ENCODE measurements around the gene RAPGEFL1.
"Not testable (repeated sequence)": the region's sequence is repeated elsewhere in the genome, so short reads cannot be mapped to it uniquely, and the experiment has no call there.

RAPGEFL1 gene

GRCh38 chr17:40197550-40197949, 20.3 kb downstream of the RAPGEFL1 start:
- no peak for ATAC-seq (replicated peaks; ENCODE audit: extremely low read depth, poor library complexity, severe bottlenecking)
- no peak for DNase-seq (ENCODE audit: low spot score in 2 of 2)
- no peaks in the 10 kb centered on the region for H3K9me3 Mint-ChIP-seq
- H3K4me1 Mint-ChIP-seq: no peaks in the 10 kb centered on the region
- peaks cover 9% of the 10 kb centered on the region for H3K27me3 Mint-ChIP-seq
- no peak overlapping the region for H3K4me3 Mint-ChIP-seq
- H3K36me3 Mint-ChIP-seq (ENCODE audit: insufficient read depth): peaks cover 3% of the 10 kb centered on the region
- H3K27ac Mint-ChIP-seq (ENCODE audit: low read depth): no peak overlapping the region

DNA sequence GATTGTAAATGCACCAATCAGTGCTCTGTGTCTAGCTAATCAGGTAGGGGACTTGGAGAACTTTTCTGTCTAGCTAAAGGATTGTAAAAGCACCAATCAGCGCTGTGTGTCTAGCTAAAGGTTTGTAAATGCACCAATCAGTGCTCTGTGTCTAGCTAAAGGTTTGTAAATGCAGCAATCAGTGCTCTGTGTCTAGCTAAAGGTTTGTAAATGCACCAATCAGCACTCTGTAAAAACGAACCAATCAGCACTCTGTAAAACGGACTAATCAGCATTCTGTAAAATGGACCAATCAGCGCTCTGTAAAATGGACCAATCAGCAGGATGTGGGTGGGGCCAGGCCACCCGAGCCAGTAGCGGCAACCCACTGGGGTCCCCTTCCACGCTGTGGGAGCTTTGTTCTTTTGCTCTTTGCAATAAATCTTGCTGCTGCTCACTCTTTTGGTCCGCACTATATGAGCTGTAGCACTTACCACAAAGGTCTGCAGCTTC, 20.7 kb downstream of the RAPGEFL1 start:
- H3K27ac Mint-ChIP-seq (ENCODE audit: low read depth); DNase-seq (ENCODE audit: low spot score in 2 of 2); ATAC-seq (replicated peaks; ENCODE audit: extremely low read depth, poor library complexity, severe bottlenecking); H3K4me3 Mint-ChIP-seq; H3K4me1 Mint-ChIP-seq; H3K9me3 Mint-ChIP-seq; H3K36me3 Mint-ChIP-seq (ENCODE audit: insufficient read depth); H3K27me3 Mint-ChIP-seq: not testable (repeated sequence)

GRCh38 chr17:40198576-40198975, 21.3 kb downstream of the RAPGEFL1 start:
- Mint-ChIP-seq H3K27ac (ENCODE audit: low read depth) (no peak overlapping the region), H3K36me3 (ENCODE audit: insufficient read depth) (peaks cover 3% of the 10 kb centered on the region), H3K4me3 (no peak overlapping the region), H3K27me3 (peaks cover 9% of the 10 kb centered on the region), H3K4me1 (no peaks in the 10 kb centered on the region), H3K9me3 (no peaks in the 10 kb centered on the region)
- no peak for DNase-seq (ENCODE audit: low spot score in 2 of 2)
- no peak for ATAC-seq (replicated peaks; ENCODE audit: extremely low read depth, poor library complexity, severe bottlenecking)

DNA sequence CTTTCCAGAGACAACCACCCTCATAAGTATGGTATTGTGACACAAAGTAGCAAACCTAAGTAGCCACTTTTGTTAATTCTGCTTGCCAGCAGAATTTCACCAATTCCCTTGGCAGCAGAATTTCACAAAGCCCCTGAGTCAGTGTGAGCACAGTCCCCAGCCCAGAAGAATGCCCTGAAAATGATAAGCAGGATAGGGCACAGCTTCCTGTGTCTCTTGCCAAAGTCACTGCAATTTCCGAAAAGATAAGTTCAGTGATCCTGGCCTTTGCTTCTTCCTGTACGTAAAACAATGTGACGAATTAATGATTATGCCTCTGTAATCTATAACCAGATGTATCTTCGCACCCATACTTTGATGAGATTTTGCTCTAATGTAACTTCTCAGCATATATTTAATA, 25.9 kb downstream of the RAPGEFL1 start:
- Mint-ChIP-seq H3K9me3 (no peaks in the 10 kb centered on the region), H3K4me3 (no peak overlapping the region), H3K27me3 (no peaks in the 10 kb centered on the region), H3K36me3 (ENCODE audit: insufficient read depth) (no peaks in the 10 kb centered on the region), H3K4me1 (no peaks in the 10 kb centered on the region), H3K27ac (ENCODE audit: low read depth) (no peak overlapping the region)
- DNase-seq (ENCODE audit: low spot score in 2 of 2): no peak
- ATAC-seq (replicated peaks; ENCODE audit: extremely low read depth, poor library complexity, severe bottlenecking): no peak

- H3K27ac Mint-ChIP-seq (ENCODE audit: low read depth); H3K27me3 Mint-ChIP-seq; H3K36me3 Mint-ChIP-seq (ENCODE audit: insufficient read depth); H3K4me1 Mint-ChIP-seq; DNase-seq (ENCODE audit: low spot score in 2 of 2); H3K4me3 Mint-ChIP-seq; H3K9me3 Mint-ChIP-seq; ATAC-seq (replicated peaks; ENCODE audit: extremely low read depth, poor library complexity, severe bottlenecking): not testable (repeated sequence)
These were observed 28.9 kb downstream of the RAPGEFL1 start for GRCh38 chr17:40206193-40206592.

DNA sequence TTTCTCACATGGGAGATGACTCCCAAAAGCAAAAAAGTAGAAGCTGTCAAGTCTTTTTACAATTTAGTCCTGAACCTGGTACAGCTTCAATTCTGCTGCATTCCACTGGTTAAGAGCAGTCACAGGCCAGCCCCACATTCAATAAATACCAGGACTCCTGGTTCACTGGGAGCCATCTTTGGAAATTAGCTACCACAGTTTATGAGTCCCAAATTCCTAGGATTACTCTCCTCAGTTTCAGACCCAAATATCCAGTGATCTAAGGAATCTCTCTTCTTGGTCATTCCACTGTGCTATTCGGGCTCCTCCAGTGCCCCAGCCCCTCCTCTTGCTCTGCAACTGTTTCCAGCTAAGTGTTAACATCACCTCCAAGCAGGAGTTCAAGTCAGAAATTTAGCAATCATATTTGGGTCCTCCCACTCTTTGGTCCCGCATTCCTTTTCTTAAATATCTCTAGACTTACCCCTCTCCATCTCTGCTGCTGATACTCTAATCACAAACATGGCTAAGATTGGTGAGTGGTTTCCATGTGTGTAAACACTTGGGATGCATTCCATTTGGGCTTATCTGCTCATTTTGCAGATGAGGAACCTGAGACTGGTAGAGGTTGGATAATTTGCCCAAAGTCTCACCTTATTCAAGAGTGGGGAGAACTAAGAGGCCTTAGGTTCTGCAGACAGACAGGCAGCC, 32.3 kb downstream of the RAPGEFL1 start:
- H3K9me3 Mint-ChIP-seq: no peaks in the 10 kb centered on the region
- no peaks in the 10 kb centered on the region for H3K36me3 Mint-ChIP-seq (ENCODE audit: insufficient read depth)
- ATAC-seq (replicated peaks; ENCODE audit: extremely low read depth, poor library complexity, severe bottlenecking) (no peak), DNase-seq (ENCODE audit: low spot score in 2 of 2) (no peak)
- no peaks in the 10 kb centered on the region for H3K4me1 Mint-ChIP-seq
- H3K27ac Mint-ChIP-seq (ENCODE audit: low read depth): no peak overlapping the region
- H3K27me3 Mint-ChIP-seq: peaks cover 9% of the 10 kb centered on the region
- no peak overlapping the region for H3K4me3 Mint-ChIP-seq

DNA sequence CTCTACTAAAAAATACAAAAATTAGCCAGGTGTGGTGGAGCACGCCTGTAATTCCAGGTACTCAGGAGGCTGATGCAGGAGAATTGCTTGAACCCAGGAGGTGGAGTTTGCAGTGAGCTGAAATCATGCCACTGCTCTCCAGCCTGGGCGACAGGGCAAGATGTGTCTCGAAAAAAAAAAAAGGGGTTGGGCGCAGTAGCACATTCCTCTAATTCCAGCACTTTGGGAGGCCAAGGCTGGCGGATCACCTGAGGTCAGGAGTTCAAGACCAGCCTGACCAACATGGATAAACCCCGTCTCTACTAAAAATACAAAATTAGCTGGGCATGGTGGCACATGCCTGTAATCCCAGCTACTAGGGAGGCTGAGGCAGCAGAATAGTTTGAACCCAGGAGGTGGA, 36.6 kb downstream of the RAPGEFL1 start:
- ATAC-seq (replicated peaks; ENCODE audit: extremely low read depth, poor library complexity, severe bottlenecking); H3K9me3 Mint-ChIP-seq; DNase-seq (ENCODE audit: low spot score in 2 of 2); H3K27me3 Mint-ChIP-seq; H3K4me3 Mint-ChIP-seq; H3K36me3 Mint-ChIP-seq (ENCODE audit: insufficient read depth); H3K27ac Mint-ChIP-seq (ENCODE audit: low read depth): not testable (repeated sequence)
- H3K4me1 Mint-ChIP-seq: peaks cover 10% of the 10 kb centered on the region

DNA sequence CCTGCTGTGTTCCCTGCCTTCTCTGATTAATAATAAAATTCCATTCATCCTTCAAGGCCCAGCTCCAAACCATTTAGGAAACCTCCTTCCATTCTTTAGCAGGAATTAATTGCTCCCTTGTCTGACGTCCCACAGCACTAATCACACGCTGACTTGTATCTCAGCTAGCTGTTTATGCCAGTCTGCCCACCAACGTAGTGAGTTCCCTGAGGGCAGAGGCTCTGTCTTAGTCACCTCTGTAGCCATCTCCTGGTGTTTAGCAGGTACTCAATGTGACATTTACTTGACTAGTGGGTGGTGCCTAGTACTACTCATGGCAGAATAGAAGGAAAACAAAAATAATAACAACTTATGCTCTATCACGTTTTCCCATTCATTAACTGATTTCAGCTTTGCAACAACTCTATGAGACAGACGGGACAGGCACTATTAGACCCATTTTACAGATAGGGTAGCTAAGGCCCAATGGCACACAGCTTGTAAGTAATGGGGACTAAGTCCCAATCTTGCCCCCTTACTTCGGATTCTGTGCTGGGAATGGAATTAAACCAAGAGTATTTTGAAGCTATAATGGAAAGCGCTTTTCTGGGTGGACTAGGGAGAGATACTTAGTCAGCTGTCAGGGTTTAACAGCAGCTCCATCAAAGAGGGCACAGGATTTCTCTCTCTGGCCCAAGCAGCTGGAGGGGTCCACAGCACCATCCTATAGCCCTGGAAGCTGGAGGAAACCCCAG, 40.9 kb downstream of the RAPGEFL1 start:
- Mint-ChIP-seq H3K4me1 (peaks cover 25% of the 10 kb centered on the region), H3K27ac (ENCODE audit: low read depth) (peak overlapping the region; percentile 96), H3K4me3 (peak overlapping the region; percentile 83), H3K27me3 (no peaks in the 10 kb centered on the region), H3K36me3 (ENCODE audit: insufficient read depth) (peaks cover 17% of the 10 kb centered on the region), H3K9me3 (no peaks in the 10 kb centered on the region)
- DNase-seq (ENCODE audit: low spot score in 2 of 2): no peak
- no peak for ATAC-seq (replicated peaks; ENCODE audit: extremely low read depth, poor library complexity, severe bottlenecking)

DNA sequence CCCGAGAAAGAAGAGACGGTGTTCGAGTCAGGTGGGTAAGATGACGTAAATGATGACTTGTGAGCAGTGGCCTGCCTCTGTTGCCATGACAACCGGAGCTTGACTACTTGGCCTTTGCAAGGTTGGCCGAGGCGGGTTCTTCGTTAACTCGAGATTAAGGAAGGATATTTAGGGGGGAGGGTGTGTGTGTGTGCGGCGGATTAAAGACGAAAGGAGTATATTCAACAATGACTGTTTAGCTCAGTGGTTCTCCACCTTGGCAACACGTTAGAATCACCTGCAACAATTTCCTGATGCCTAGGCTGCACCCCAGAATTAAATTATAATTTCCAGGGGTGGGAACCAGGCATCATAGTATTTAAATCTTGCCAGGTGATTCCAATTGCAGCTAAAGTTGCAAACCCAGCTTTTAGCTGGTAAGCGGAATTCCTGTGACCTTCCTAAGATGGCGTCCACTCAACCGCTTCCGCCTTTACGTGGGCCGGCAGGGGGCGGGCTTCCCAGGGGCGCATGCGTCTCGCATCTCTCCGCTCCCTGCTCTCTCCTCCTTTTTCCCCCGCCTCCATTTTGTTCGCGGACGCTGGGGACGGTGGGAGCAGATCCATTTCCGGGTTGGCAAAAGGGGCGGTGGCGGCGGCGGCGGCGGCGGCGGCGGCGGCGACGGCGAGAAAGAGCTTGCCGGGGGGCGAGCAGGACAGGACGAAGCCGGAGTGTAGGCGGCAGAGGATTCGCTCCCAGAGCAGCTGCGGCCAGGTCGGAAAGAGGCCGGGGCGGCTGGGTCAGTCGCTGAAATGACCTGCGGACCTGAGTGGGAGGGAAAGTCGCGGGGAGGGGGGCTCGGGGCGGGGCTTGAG, 41.7 kb downstream of the RAPGEFL1 start, which contains the start of gene WIPF2:
Gene WIPF2, plus strand, starts transcription at position 565 of the 854 bp plus-strand sequence. CDS start 37,156 bp downstream, outside the sequence.
- Mint-ChIP-seq H3K9me3 (no peaks in the 10 kb centered on the region), H3K4me3 (peak within 1 kb of the TSS; percentile 83), H3K4me1 (peaks cover 29% of the 10 kb centered on the region), H3K27ac (ENCODE audit: low read depth) (peak within 1 kb of the TSS; percentile 96), H3K36me3 (ENCODE audit: insufficient read depth) (peaks cover 21% of the 10 kb centered on the region), H3K27me3 (no peaks in the 10 kb centered on the region)
- ATAC-seq (replicated peaks; ENCODE audit: extremely low read depth, poor library complexity, severe bottlenecking) (peak; percentile 91), DNase-seq (ENCODE audit: low spot score in 2 of 2) (peak; percentile 95)

DNA sequence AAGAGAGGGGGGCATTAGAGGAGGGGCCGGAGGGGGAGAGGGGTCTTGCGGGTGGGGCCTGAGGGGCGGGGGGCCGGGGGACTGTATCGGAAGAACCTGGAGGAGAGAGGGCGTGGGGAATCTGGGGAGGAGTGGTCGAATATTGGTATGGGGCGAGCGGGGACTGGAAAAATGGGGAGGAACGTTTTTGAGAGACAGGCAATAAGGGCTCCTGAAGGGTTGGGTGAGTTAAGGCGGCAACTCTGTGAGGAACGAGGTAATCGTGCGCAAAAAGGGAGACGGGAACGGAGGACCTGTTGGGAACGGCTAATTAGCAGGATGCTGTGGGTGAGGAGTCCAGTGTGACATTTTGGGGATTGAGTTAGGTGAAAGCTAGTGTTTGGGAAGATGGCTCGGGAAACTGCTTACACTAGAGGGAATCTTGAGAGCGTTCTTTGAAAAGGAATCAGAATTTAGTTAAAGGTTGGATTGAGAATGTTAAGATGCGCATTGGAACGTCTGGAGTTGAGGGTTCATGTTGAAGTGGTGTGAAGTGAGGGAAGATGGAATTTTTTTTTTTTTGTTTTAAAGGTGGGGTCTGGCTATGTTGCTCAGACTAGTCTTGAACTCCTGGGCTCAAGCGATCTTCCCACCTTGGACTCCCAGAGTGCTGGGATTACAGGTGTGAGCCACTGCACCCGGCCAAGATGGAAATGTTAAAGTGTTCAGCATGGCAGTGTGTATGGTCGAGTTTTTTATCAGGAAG, 42.5 kb downstream of the RAPGEFL1 start:
- Mint-ChIP-seq H3K4me3 (peak overlapping the region; percentile 83), H3K36me3 (ENCODE audit: insufficient read depth) (peaks cover 25% of the 10 kb centered on the region), H3K27ac (ENCODE audit: low read depth) (peak overlapping the region; percentile 96), H3K9me3 (no peaks in the 10 kb centered on the region), H3K27me3 (no peaks in the 10 kb centered on the region), H3K4me1 (peaks cover 35% of the 10 kb centered on the region)
- ATAC-seq (replicated peaks; ENCODE audit: extremely low read depth, poor library complexity, severe bottlenecking) (peak; percentile 22), DNase-seq (ENCODE audit: low spot score in 2 of 2) (no peak)

GRCh38 chr17:40224718-40225550, 47.7 kb downstream of the RAPGEFL1 start:
- Mint-ChIP-seq H3K36me3 (ENCODE audit: insufficient read depth) (peaks cover 45% of the 10 kb centered on the region), H3K9me3 (no peaks in the 10 kb centered on the region), H3K27ac (ENCODE audit: low read depth) (peak overlapping the region; percentile 30), H3K27me3 (no peaks in the 10 kb centered on the region), H3K4me1 (peaks cover 35% of the 10 kb centered on the region), H3K4me3 (no peak overlapping the region)
- ATAC-seq (replicated peaks; ENCODE audit: extremely low read depth, poor library complexity, severe bottlenecking) (no peak), DNase-seq (ENCODE audit: low spot score in 2 of 2) (no peak)

All from central memory CD8-positive, alpha-beta T cell (primary cell).